NAMALWA (cell line): Measurements from ENCODE around the gene THOC1.
A peak's percentile ranks its signal among the peaks of the same experiment; 100 is the strongest.
"Not testable (repeated sequence)": the region's sequence is repeated elsewhere in the genome, so short reads cannot be mapped to it uniquely, and the experiment has no call there.

ENCODE experiments used
- DNase-seq: peaks from one replicate; pipeline ENCODE4 v3.0.0-alpha.2; 2015; ENCODE audit warnings: low spot score

Gene THOC1

GRCh38 chr18:267688-268552, at the start of gene THOC1:
Gene THOC1, minus strand, starts transcription at chr18:268047. Its CDS starts 28 bp downstream, at chr18:268019.
- peak; percentile 94 for DNase-seq

GRCh38 chr18:317618-318017, 49.8 kb upstream of the THOC1 start:
- DNase-seq = no peak

- no peak for DNase-seq
Observed at GRCh38 chr18:316393-316792, 48.5 kb upstream of the THOC1 start.

GRCh38 chr18:313931-314330, 46.1 kb upstream of the THOC1 start:
- DNase-seq = no peak

- no peak for DNase-seq
Observed at GRCh38 chr18:312415-312814, 44.6 kb upstream of the THOC1 start.

GRCh38 chr18:310042-310441, 42.2 kb upstream of the THOC1 start:
- no peak for DNase-seq

- DNase-seq = not testable (repeated sequence)
Observed at GRCh38 chr18:308086-308485, 40.2 kb upstream of the THOC1 start.

- no peak for DNase-seq
Observed at GRCh38 chr18:306608-307255, 38.9 kb upstream of the THOC1 start.

- no peak for DNase-seq
Observed at GRCh38 chr18:305003-305501, 37.2 kb upstream of the THOC1 start.

- DNase-seq = no peak
Observed at GRCh38 chr18:303607-304006, 35.8 kb upstream of the THOC1 start.

- DNase-seq = peak; percentile 22
Observed at GRCh38 chr18:303011-303410, 35.2 kb upstream of the THOC1 start.

GRCh38 chr18:302097-302496, 34.2 kb upstream of the THOC1 start:
- DNase-seq = no peak

GRCh38 chr18:297936-298335, 30.1 kb upstream of the THOC1 start:
- DNase-seq = no peak

GRCh38 chr18:295756-296490, 28.1 kb upstream of the THOC1 start:
- no peak for DNase-seq

GRCh38 chr18:294566-294965, 26.7 kb upstream of the THOC1 start:
- no peak for DNase-seq

- no peak for DNase-seq
Observed at GRCh38 chr18:293536-293935, 25.7 kb upstream of the THOC1 start.

- DNase-seq = no peak
Observed at GRCh38 chr18:292271-292670, 24.4 kb upstream of the THOC1 start.

- DNase-seq = not testable (repeated sequence)
Observed at GRCh38 chr18:289970-290369, 22.1 kb upstream of the THOC1 start.

- no peak for DNase-seq
Observed at GRCh38 chr18:289026-289425, 21.2 kb upstream of the THOC1 start.

- DNase-seq = peak; percentile 12
Observed at GRCh38 chr18:286515-287310, 18.9 kb upstream of the THOC1 start.

- no peak for DNase-seq
Observed at GRCh38 chr18:285817-286216, 18.0 kb upstream of the THOC1 start.

GRCh38 chr18:275486-275885, 7.6 kb upstream of the THOC1 start:
- DNase-seq = no peak
